Keratinocyte (primary cell): Measurements from ENCODE around the gene KSR2.

Experiments used
- EZH2 ChIP-seq: IDR thresholded peaks from one replicate; pipeline ENCODE4 v1.6.1; 2012; ENCODE audit warnings: inconsistent platforms, mild to moderate bottlenecking, low read length, moderate library complexity
- TF ChIP-seq, protein P1 (sequence below), 3 experiments: IDR thresholded peaks in 1 of 3; conservative IDR thresholded peaks in 1 of 3; optimal IDR thresholded peaks in 1 of 3; 2 replicates in 2 of 3; 3 replicates in 1 of 3; pipeline versions ENCODE3 to v1.5.1; 2011; ENCODE audit warnings: low read length in 3 of 3, mild to moderate bottlenecking in 3 of 3, moderate library complexity in 2 of 3, control low read depth in 1 of 3, inconsistent platforms in 1 of 3; ENCODE audit not compliant: insufficient read depth in 2 of 3; ENCODE audit errors: extremely low read depth in 1 of 3

DNA sequence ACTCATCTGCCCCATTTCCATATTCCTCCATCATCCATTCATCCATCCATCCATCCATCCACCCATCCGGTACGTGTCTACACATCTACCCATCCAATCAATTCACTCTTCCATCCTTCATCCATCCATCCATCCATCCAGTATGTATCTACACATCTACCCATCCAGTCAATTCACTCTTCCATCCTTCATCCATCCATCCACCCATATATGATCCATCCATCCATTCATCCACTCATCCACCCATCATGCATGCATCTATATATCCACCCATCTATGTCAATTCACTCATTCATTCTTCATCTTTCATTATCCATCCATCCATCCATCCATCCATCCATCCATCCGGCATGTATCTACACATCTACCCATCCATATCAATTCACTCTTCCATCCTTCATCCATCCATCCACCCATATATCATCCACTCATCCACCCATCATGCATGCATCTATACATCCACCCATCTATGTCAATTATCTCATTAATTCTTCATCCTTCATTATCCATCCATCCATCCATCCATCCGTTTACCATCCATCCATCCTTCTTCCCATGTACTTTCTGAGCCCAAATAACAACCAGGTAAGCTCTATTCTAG is 498.8 kb downstream of the KSR2 start:
- TF ChIP-seq EZH2, result no peak
- TF ChIP-seq, protein P1, sequence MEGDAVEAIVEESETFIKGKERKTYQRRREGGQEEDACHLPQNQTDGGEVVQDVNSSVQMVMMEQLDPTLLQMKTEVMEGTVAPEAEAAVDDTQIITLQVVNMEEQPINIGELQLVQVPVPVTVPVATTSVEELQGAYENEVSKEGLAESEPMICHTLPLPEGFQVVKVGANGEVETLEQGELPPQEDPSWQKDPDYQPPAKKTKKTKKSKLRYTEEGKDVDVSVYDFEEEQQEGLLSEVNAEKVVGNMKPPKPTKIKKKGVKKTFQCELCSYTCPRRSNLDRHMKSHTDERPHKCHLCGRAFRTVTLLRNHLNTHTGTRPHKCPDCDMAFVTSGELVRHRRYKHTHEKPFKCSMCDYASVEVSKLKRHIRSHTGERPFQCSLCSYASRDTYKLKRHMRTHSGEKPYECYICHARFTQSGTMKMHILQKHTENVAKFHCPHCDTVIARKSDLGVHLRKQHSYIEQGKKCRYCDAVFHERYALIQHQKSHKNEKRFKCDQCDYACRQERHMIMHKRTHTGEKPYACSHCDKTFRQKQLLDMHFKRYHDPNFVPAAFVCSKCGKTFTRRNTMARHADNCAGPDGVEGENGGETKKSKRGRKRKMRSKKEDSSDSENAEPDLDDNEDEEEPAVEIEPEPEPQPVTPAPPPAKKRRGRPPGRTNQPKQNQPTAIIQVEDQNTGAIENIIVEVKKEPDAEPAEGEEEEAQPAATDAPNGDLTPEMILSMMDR (optimal IDR thresholded peaks at IDR 0.05 in 1 of 3, IDR thresholded peaks at IDR 0.05 in 1 of 3, conservative IDR thresholded peaks at IDR 0.05 in 1 of 3; ENCODE audit: extremely low read depth in 1 of 3, insufficient read depth in 2 of 3, low read length in 3 of 3), result no peak
